Left forelimb (tissue), 1 donor: ENCODE measurements around the gene HSF2.

ENCODE experiments used
- DNase-seq: peaks from one replicate; pipeline ENCODE4 v3.0.0-alpha.2; 2018; ENCODE audit warnings: low spot score

Gene HSF2

GRCh38 chr6:122399055-122399347 is 451 bp upstream of the HSF2 start:
- DNase-seq, result no peak

- no peak for DNase-seq
These were observed 634 bp downstream of the HSF2 start for GRCh38 chr6:122400121-122400450.

- DNase-seq, result no peak
These were observed 1.1 kb downstream of the HSF2 start for GRCh38 chr6:122400462-122401089.

- DNase-seq, result no peak
These were observed 1.7 kb downstream of the HSF2 start for GRCh38 chr6:122401104-122401503.

GRCh38 chr6:122404444-122404843 is 5.0 kb downstream of the HSF2 start:
- no peak for DNase-seq

GRCh38 chr6:122405417-122405816 is 6.0 kb downstream of the HSF2 start:
- no peak for DNase-seq

GRCh38 chr6:122406187-122406586 is 6.7 kb downstream of the HSF2 start:
- DNase-seq, result no peak

- no peak for DNase-seq
These were observed 8.3 kb downstream of the HSF2 start for GRCh38 chr6:122407712-122408111.

GRCh38 chr6:122408240-122408639 is 8.8 kb downstream of the HSF2 start:
- no peak for DNase-seq

- DNase-seq, result no peak
These were observed 9.4 kb downstream of the HSF2 start for GRCh38 chr6:122408702-122409458.

- no peak for DNase-seq
These were observed 12.5 kb downstream of the HSF2 start for GRCh38 chr6:122412001-122412400.

GRCh38 chr6:122416825-122417224 is 17.4 kb downstream of the HSF2 start:
- DNase-seq, result no peak

- DNase-seq, result no peak
These were observed 22.6 kb downstream of the HSF2 start for GRCh38 chr6:122422003-122422402.

- no peak for DNase-seq
These were observed 23.3 kb downstream of the HSF2 start for GRCh38 chr6:122422614-122423267.

- DNase-seq, result no peak
These were observed 24.3 kb downstream of the HSF2 start for GRCh38 chr6:122423734-122424133.

- no peak for DNase-seq
These were observed 27.1 kb downstream of the HSF2 start for GRCh38 chr6:122426597-122426996.

- DNase-seq, result no peak
These were observed 29.3 kb downstream of the HSF2 start for GRCh38 chr6:122428781-122429180.

GRCh38 chr6:122429323-122429722 is 29.9 kb downstream of the HSF2 start:
- no peak for DNase-seq

- DNase-seq, result no peak
These were observed 32.3 kb downstream of the HSF2 start for GRCh38 chr6:122431780-122432179.

GRCh38 chr6:122432816-122433215 is 33.4 kb downstream of the HSF2 start:
- DNase-seq, result no peak

- DNase-seq, result no peak
These were observed 39.5 kb downstream of the HSF2 start for GRCh38 chr6:122438975-122439374.

- no peak for DNase-seq
These were observed 45.8 kb downstream of the HSF2 start for GRCh38 chr6:122445274-122445673.

GRCh38 chr6:122449069-122449468 is 49.6 kb downstream of the HSF2 start:
- no peak for DNase-seq

GRCh38 chr6:122452509-122452908 is 53.1 kb downstream of the HSF2 start:
- DNase-seq, result no peak
